GM21367 (cell line): ENCODE results near the gene CCDC92.

Experiments
- ATAC-seq: cut with Tn5 transposase; IDR thresholded peaks from one replicate; pipeline ENCODE4 v1.9.1; 2021; ENCODE audit not compliant: unreplicated experiment

CCDC92 gene

DNA sequence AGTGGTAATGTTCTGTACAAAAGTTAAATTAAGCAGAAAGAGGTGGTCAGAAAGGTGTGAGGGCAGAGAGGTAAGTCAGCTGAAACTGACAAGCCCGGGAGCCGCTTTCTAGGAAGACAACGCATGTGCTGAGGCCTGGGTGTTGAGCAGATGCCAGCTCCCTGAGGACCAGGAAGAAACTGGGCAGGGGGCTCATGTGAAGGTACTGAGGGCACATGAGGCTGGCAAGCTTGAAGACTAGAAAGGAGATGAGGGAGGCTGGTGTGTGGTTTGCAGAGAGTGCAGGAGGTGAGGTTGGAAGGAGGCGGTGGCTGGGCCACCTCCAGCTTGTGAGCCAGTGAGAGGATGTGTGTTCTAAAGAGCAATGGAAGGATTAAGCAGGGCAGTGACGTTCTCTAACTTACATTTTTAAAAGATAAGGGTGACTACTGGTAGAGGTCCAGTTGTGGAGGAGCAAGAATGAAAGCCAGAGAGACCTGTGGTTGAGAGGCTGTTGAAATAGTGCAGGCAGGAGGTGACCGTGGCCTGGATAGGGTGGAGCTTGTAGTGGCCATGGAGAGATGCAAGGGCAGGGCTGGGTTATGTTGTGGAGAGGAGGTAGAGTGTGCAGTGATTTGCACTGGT, 29.5 kb upstream of the CCDC92 start:
- ATAC-seq, result no peak

- ATAC-seq, result no peak
Measured at GRCh38 chr12:124001343-124001742, 28.7 kb upstream of the CCDC92 start.

- no peak for ATAC-seq
Measured at GRCh38 chr12:124000111-124000510, 27.5 kb upstream of the CCDC92 start.

- no peak for ATAC-seq
Measured at GRCh38 chr12:123998991-123999359, 26.3 kb upstream of the CCDC92 start.

GRCh38 chr12:123998344-123998990, 25.8 kb upstream of the CCDC92 start:
- no peak for ATAC-seq

- no peak for ATAC-seq
Measured at GRCh38 chr12:123997908-123998307, 25.3 kb upstream of the CCDC92 start.

DNA sequence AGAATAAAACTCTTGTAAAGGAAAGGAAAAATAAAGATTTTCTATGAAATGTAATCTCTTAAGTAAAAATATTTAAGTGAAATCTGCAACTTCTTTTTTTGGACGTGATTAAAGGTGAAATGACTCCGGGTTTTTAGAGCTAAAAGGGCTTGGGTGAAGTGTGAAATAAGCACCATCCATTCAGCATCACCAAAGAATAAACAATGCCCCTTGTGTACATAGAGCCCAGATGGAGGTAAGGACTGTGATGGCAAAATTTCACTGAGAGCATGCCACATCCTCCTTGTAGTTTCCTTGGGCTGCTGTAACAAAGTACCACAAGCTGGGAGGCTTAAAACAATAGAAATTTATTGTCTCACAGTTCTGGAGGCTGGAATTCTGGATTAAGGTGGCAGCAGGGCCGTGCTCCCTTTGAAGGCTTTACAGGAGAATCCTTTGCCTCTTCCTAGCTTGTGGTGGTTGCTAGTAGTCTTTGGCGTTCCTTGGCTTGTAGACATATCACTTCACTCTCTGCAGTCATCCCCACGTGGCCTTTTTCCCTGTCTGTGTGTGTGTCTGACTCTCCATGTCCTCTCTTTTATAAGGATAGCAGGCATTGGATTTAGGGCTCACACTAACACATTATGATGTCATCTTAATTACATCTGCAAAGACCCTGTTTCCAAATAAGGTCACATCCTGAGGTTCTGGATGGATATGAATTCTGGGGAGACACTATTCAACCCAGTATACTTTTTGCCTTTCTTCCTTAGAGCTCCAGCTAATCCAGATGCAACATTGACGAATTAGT, 24.6 kb upstream of the CCDC92 start:
- no peak for ATAC-seq

- no peak for ATAC-seq
Measured at GRCh38 chr12:123996581-123996980, 23.9 kb upstream of the CCDC92 start.

DNA sequence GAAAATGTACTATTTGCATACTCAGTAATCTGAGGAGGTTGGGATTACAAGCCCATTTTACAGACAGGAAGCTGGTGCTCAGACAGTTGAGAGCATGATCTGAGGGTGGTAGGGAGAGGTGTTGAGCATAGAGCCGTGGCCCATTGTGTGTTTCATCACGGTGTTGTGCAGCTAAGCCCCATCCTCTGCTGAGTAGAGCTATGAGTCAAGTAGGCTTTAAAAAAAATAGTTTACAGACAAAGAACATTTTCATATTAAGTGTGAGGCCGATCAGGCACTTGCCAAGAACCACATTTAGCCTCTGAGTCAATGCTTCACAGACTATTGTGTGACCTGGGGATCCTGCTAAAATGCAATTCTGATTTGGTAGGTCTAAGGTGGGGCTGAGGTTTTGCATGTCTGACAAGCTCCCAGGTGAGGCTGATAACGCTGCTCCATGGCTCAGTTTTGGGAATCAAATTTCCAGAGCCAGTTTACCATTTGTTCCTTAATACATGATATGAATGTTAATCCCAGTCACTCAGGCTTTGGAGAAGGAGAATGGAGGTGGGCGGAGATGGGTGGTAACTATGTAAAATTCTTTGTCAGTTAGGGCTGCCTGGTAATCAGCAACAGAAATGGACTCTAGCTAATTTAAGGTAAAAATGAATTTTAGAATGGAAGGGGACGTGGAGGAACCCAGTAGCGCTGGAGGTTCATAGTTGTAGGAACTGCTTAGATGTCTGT, 22.6 kb upstream of the CCDC92 start:
- ATAC-seq, result no peak

DNA sequence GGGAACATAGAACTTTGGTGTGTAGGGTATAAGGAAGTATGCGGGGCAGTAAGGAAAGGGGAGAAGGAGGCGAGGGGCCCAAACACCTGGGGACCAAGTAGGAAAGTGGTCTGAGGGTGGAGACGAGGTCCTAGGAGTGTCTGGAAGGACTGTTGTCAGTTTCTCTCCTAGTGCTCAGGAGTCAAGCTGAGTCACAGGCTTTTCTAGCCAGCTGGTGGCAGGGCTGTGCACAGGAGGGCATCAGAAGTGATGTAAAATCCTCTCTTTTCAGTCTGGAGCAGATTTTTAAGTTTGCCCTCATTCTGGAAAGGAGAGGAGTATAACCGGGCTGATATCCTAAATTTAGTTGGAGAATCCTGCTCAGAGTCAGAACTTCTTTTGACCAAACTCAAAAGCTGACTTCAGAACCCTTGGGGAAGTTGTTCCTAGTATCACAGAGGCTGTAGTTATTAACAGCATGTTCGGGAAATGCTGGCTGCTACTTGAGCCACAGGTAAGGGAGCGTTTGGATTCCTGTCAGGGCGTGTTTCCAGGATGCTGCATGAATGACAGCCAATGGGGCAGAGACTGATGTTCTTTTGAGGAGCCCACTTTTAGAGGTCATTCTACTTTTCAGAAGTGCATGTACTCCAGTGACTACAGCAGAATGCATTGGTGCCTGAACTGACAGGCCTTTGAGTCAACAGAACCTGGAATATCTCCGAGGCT, 19.6 kb upstream of the CCDC92 start:
- no peak for ATAC-seq

GRCh38 chr12:123991372-123991951, 18.8 kb upstream of the CCDC92 start:
- no peak for ATAC-seq

DNA sequence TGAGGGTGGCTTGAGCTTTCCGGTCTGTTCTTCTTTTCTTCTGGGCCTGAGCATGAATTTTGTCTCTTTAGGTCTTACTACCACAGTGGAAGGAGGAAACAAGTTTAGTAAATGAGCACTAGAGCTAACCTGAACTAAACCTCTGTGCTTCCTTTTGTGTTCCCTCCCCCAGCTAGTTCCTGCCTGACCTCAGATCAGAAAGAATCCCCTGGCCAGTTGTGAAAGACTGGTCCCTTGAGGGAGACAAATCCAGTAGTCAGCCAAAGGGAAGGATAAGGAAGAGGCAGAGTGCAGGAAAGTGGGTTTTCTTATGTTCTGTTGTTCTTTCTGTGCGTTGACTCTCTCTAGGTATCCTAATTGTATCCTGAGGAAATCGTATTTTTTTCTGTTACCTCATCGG, 17.9 kb upstream of the CCDC92 start:
- ATAC-seq, result no peak

DNA sequence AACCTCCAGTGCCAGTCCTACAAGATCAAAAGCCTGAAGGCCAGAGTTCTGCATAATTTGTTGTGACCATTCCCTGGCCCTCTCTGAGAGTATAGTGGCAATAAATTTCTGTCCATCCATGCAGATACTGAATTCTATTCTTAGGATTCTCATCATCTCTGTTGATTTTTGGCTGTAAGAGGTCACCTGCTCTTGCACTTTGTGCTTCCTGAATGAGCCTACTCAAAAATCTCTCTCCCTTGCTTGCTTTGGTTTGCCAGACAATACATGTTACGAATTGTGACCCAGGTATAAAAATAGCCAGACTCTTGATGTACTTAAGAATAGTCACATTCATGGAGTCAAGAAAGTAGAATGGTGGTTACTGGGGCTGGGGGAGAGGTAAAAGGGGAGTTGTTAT, 17.1 kb upstream of the CCDC92 start:
- ATAC-seq, result no peak

- ATAC-seq, result no peak
Measured at GRCh38 chr12:123989168-123989567, 16.5 kb upstream of the CCDC92 start.

GRCh38 chr12:123987022-123987421, 14.4 kb upstream of the CCDC92 start:
- ATAC-seq, result no peak

DNA sequence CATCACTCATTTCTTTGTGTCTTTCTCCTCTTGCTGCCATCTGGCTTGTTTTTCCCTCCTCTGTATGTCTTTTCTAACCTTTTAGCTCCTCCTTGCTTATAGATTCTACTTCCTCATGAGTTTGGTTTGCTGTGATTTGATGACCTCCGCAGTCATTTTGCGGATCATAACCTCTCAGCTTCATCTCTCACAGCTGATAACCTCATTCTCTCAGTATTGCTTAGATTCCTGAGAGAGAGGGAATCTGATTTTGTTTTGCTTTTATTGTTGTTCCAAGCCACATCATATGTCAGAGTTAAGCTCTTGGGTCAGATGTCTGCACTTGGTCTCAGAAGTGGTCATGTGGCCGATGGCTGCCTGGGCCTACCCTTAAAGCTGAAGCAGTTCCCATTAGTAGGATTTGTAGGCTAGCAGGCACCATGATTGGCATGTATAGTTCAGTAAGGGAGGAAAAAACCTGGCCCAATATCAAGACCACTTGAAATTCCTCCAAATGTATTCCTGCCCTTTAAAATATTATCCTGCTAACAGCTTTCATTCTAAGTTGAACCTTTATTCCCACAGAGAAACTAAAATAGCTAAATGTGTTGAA, 13.8 kb upstream of the CCDC92 start:
- no peak for ATAC-seq

GRCh38 chr12:123984903-123985302, 12.3 kb upstream of the CCDC92 start:
- ATAC-seq, result no peak

DNA sequence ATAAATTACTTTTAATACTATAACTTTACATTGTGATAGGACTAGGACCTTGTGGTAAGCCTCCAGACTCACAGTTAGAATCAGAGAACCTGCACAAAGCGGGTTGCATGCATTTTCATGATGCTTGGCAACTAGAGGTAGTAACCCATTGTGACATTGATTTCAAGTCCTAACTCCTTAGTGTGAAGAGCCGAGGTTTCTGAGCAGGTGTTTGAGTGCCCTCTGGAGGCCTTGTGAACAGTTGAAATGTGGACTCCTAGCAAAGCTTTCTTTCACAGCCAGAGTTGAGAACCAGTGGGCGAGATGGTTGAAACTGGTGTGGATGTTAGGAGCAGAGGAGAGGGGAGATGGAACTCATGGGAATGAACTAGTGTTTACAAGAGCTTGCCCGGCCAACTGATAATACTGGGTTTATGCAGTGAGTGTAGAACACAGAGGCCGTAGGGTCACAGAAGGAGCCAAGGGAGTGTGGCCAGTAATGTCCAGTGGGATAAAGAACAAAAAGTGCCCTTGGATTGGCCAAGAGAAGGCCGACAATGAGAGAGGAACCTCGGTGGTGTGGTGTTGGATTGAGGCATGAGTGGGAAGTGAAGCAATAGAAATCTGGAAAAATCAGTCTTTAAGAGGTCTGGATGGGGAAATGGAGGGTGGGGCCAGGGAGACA, 11.3 kb upstream of the CCDC92 start:
- no peak for ATAC-seq

DNA sequence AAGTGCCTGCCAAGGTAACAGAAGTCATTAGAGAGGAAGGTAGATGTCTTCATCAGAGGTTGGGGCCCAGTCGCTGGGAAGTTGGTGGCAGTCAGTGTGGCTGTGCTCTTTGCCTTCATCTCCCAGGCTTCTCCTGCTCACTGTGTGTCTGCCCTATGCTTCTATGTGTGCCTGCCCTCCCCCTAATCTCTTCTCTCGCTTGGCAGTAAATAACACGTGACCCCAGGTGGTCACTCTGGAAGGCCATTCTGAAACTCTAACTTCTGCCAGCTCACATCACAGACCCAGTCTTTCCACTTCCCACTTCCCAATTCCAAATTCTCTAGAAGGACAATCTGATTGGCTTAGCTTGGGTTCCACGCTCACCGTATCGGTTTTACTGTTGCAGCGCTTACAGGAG, 9.6 kb upstream of the CCDC92 start:
- no peak for ATAC-seq

- no peak for ATAC-seq
Measured at GRCh38 chr12:123979566-123979965, 6.9 kb upstream of the CCDC92 start.
